OCI-LY3 (cell line): ENCODE data around the gene RNF212B.

Experiments used
- H2AFZ ChIP-seq: fragments of 200-600, 300-600 bp; shearing (Covaris generic); 2 replicates; pipeline ENCODE4 v1.6.0; 2014; ENCODE audit warnings: antibody characterized with exemption, low read depth, low read length
- H3K27ac ChIP-seq: fragments of 200-600, 300-600 bp; sonication (generic); 2 replicates; pipeline ENCODE4 v1.5.1; 2014; ENCODE audit warnings: mild to moderate bottlenecking, low read length, moderate library complexity, mixed read lengths
- H3K27me3 ChIP-seq: fragments of 200-600, 300-600 bp; sonication (generic); 2 replicates; pipeline ENCODE4 v1.6.1; 2014; ENCODE audit warnings: low read depth, low read length, mixed read lengths
- H3K36me3 ChIP-seq: fragments of 200-600, 300-600 bp; sonication (generic); replicated peaks from 2 replicates; pipeline ENCODE3; 2014; ENCODE audit warnings: low read depth, low read length, mixed read lengths
- H3K4me1 ChIP-seq: fragments of 300-600, 200-600 bp; sonication (generic); 2 replicates; pipeline ENCODE4 v1.6.1; 2014; ENCODE audit warnings: low read length, mixed read lengths
- H3K4me2 ChIP-seq: fragments of 200-600, 300-600 bp; sonication (generic); 2 replicates; pipeline ENCODE4 v1.6.1; 2014; ENCODE audit warnings: low read length, mixed read lengths
- H3K4me3 ChIP-seq: fragments of 300-600, 200-600 bp; sonication (generic); 2 replicates; pipeline ENCODE4 v1.5.1; 2014; ENCODE audit warnings: antibody characterized with exemption, mild to moderate bottlenecking, low read length, moderate library complexity
- H3K79me2 ChIP-seq: fragments of 300-600, 200-600 bp; shearing (Covaris generic); 2 replicates; pipeline ENCODE4 v1.6.1; 2014; ENCODE audit warnings: mild to moderate bottlenecking, low read length, mixed read lengths
- H3K9ac ChIP-seq: fragments of 300-600, 200-600 bp; shearing (Covaris generic); 2 replicates; pipeline ENCODE4 v1.6.0; 2014; ENCODE audit warnings: mild to moderate bottlenecking, low read length, moderate library complexity
- H3K9me3 ChIP-seq: fragments of 200-600, 300-600 bp; shearing (Covaris generic); 2 replicates; pipeline ENCODE4 v1.6.1; 2014; ENCODE audit warnings: low read length, mixed read lengths; ENCODE audit not compliant: insufficient read depth
- H4K20me1 ChIP-seq: fragments of 200-600, 300-600 bp; sonication (generic); 2 replicates; pipeline ENCODE4 v1.6.1; 2016; ENCODE audit warnings: low read length, mixed read lengths; ENCODE audit not compliant: insufficient read depth
- EZH2phosphoT487 ChIP-seq: fragments of 200-600 bp; shearing (Covaris generic); IDR thresholded peaks from 2 replicates; pipeline ENCODE4 v1.6.1; 2018; ENCODE audit warnings: antibody characterized with exemption, mixed run types, low read depth
- TF ChIP-seq, protein P1 (sequence below): fragments of 200-600, 300-600 bp; sonication (generic); IDR thresholded peaks from 2 replicates; pipeline ENCODE4 v1.5.1; 2014; ENCODE audit warnings: antibody characterized with exemption, low read length, low read depth

The RNF212B gene

DNA sequence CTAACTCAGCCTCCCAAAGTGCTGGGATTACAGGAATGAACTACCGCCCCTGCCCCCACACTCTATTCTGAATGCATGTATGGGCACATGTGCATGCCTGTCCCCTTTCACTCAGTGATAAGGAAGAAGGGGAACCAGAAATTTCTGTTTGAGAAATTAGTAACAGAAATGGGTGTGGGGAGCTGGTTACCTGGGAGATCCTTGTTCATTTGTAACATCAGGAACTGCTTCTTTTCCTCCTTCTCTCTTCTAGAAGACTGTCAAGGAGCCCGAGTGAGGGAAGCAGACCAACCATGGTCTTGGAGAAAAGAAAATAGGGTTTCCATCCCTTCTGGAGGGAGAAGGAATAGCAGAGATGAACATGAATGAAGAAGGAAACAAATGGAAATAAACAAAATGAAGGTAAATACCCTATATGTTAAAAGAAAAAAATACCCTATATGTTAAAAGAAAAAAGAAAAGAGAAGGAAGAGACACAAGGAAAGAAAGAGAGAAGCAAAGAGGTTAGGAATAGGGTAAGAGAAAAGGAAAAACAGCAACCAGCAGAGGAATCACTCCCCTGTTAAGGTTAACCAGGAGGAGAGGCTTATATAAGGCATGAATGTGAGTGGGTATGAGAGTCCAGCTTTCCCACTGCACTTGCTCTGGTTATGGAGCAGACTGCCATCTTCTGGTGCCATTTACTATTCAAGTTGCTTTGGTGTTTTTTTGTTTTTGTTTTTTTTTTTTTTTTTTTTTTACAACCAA, 61.6 kb downstream of the RNF212B start:
- H3K27ac ChIP-seq, result peak overlapping the region; percentile 24
- peak overlapping the region; percentile 96 for H3K4me2 ChIP-seq

GRCh38 chr14:23299986-23300686, 62.4 kb downstream of the RNF212B start:
- peak overlapping the region; percentile 96 for H3K4me2 ChIP-seq
- peaks cover 12% of the 10 kb centered on the region for H3K79me2 ChIP-seq
- H3K4me3 ChIP-seq, result peak overlapping the region; percentile 94
- no peak overlapping the region for H2AFZ ChIP-seq
- peak overlapping the region; percentile 84 for H3K9ac ChIP-seq
- no peaks in the 10 kb centered on the region for H3K27me3 ChIP-seq
- H3K4me1 ChIP-seq, result peaks cover 28% of the 10 kb centered on the region
- no peak overlapping the region for H3K27ac ChIP-seq
- TF ChIP-seq, protein P1, sequence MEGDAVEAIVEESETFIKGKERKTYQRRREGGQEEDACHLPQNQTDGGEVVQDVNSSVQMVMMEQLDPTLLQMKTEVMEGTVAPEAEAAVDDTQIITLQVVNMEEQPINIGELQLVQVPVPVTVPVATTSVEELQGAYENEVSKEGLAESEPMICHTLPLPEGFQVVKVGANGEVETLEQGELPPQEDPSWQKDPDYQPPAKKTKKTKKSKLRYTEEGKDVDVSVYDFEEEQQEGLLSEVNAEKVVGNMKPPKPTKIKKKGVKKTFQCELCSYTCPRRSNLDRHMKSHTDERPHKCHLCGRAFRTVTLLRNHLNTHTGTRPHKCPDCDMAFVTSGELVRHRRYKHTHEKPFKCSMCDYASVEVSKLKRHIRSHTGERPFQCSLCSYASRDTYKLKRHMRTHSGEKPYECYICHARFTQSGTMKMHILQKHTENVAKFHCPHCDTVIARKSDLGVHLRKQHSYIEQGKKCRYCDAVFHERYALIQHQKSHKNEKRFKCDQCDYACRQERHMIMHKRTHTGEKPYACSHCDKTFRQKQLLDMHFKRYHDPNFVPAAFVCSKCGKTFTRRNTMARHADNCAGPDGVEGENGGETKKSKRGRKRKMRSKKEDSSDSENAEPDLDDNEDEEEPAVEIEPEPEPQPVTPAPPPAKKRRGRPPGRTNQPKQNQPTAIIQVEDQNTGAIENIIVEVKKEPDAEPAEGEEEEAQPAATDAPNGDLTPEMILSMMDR, result no peak
- no peak for TF ChIP-seq EZH2phosphoT487
- no peaks in the 10 kb centered on the region for H4K20me1 ChIP-seq
- peaks cover 28% of the 10 kb centered on the region for H3K36me3 ChIP-seq
- H3K9me3 ChIP-seq, result no peaks in the 10 kb centered on the region

More for the DNA sequence above, 61.6 kb downstream of the RNF212B start:
- peak overlapping the region; percentile 51 for H3K4me3 ChIP-seq
- no peak overlapping the region for H3K9ac ChIP-seq
- no peaks in the 10 kb centered on the region for H4K20me1 ChIP-seq
- H3K36me3 ChIP-seq, result peaks cover 28% of the 10 kb centered on the region
- H3K27me3 ChIP-seq, result no peaks in the 10 kb centered on the region
- TF ChIP-seq, protein P1, result peak; percentile 30
- TF ChIP-seq EZH2phosphoT487, result no peak
- H3K9me3 ChIP-seq, result no peaks in the 10 kb centered on the region
- H2AFZ ChIP-seq, result no peak overlapping the region
- peaks cover 35% of the 10 kb centered on the region for H3K4me1 ChIP-seq
- H3K79me2 ChIP-seq, result peaks cover 12% of the 10 kb centered on the region

DNA sequence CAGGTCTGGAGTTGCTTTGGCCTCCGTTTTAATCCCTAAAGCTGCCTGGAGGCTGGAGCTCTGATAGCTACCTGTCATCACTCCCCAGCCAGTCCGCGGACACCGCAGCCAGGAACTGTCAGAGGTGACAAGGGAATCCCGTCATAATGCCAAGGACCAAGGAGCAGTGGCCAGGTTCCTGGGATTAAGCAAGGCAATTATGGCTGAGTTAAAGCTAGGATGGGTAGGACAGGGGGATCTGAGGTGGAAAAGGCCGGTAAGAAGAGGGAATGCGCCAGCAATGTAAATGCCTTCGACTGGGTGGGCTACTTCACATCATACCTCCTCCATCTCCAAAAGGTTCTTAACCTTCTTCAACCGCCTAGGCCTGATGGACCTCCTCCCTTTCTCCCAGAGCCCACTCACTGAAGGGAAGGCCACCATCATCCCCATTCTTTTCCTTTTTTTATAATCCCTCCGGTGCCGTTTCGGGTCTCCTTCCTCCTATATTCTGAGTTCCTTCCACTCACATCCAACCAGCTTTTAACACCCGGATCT, 63.0 kb downstream of the RNF212B start:
- no peaks in the 10 kb centered on the region for H3K9me3 ChIP-seq
- no peaks in the 10 kb centered on the region for H4K20me1 ChIP-seq
- peaks cover 28% of the 10 kb centered on the region for H3K36me3 ChIP-seq
- H3K27me3 ChIP-seq, result no peaks in the 10 kb centered on the region
- TF ChIP-seq EZH2phosphoT487, result no peak
- TF ChIP-seq, protein P1, result no peak
- H3K27ac ChIP-seq, result peak overlapping the region; percentile 37; the same call in 1 of the 2 replicates
- peak overlapping the region; percentile 94 for H3K4me3 ChIP-seq
- peaks cover 29% of the 10 kb centered on the region for H3K4me1 ChIP-seq
- H2AFZ ChIP-seq, result no peak overlapping the region
- peak overlapping the region; percentile 84 for H3K9ac ChIP-seq
- H3K79me2 ChIP-seq, result peaks cover 12% of the 10 kb centered on the region
- peak overlapping the region; percentile 96 for H3K4me2 ChIP-seq
